IMR-90 (cell line): Measurements from ENCODE around the gene SNAP91. TPM values are rescaled to one million over a fixed set of nuclear protein-coding genes. Genes with fewer than 3 reads are reported as not detected.

Experiments used
- ATAC-seq: fragments of 200-7000 bp; cut with Tn5 transposase; 2 replicates; pipeline ENCODE4 v1.9.1; 2020; ENCODE audit warnings: low read depth, mild to moderate bottlenecking, moderate library complexity
- BruUV-seq: library from RNA; stranded (reverse); fragments of 400-500 nt; replicated peaks from 2 replicates; lab custom pipeline; 2021; lab: Mats Ljungman, UMichigan
- CTCF ChIA-PET: fragments of 300-600 bp; formaldehyde crosslinking; extraction: SDS; loops from one replicate; lab custom pipeline; 2021; ENCODE audit warnings: antibody characterized with exemption; lab: Yijun Ruan, JAX
- POLR2A ChIA-PET: fragments of 300-600 bp; sonication (Branson Sonifier 250); formaldehyde crosslinking; loops from one replicate; lab custom pipeline; 2022; ENCODE audit warnings: antibody characterized with exemption; ENCODE audit not compliant: unreplicated experiment; lab: Charles Lee
- DNase-seq: peaks from one replicate; pipeline ENCODE4 v3.0.0; 2013
- H2AFZ ChIP-seq: replicated peaks from 2 replicates; pipeline ENCODE3; 2013; ENCODE audit warnings: low read length, mild to moderate bottlenecking; ENCODE audit not compliant: poor library complexity
- H2AK5ac ChIP-seq: 2 replicates; pipeline ENCODE4 v1.6.1; 2013; ENCODE audit warnings: low read depth, low read length, inconsistent platforms
- H2AK9ac ChIP-seq: replicated peaks from 2 replicates; pipeline ENCODE3; 2013; ENCODE audit warnings: mild to moderate bottlenecking, low read depth, low read length, moderate library complexity; ENCODE audit not compliant: poor library complexity
- H2BK120ac ChIP-seq: 2 replicates; pipeline ENCODE4 v1.6.1; 2013; ENCODE audit warnings: low read depth, low read length, inconsistent platforms
- H2BK15ac ChIP-seq: 3 replicates; pipeline ENCODE4 v1.6.1; 2013; ENCODE audit warnings: low read depth, low read length, inconsistent platforms
- H2BK20ac ChIP-seq: 2 replicates; pipeline ENCODE4 v1.6.1; 2013; ENCODE audit warnings: low read depth, mild to moderate bottlenecking, inconsistent platforms, low read length, moderate library complexity
- H2BK5ac ChIP-seq: 2 replicates; pipeline ENCODE4 v1.6.1; 2013; ENCODE audit warnings: mild to moderate bottlenecking, low read depth, low read length, inconsistent platforms; ENCODE audit not compliant: poor library complexity, severe bottlenecking
- H3K14ac ChIP-seq: replicated peaks from 2 replicates; pipeline ENCODE4 v1.6.1; 2013; ENCODE audit warnings: low read depth, low read length, inconsistent platforms
- H3K18ac ChIP-seq: 2 replicates; pipeline ENCODE4 v1.6.1; 2013; ENCODE audit warnings: low read depth, low read length, control low read depth
- H3K23ac ChIP-seq: 2 replicates; pipeline ENCODE4 v1.6.1; 2013; ENCODE audit warnings: low read depth, low read length, inconsistent platforms
- H3K27ac ChIP-seq: 2 replicates; pipeline ENCODE4 v1.5.1; 2013; ENCODE audit warnings: mild to moderate bottlenecking, control low read depth, low read length; ENCODE audit not compliant: insufficient read depth
- H3K27me3 ChIP-seq: 2 replicates; pipeline ENCODE4 v1.6.1; 2013; ENCODE audit warnings: low read length; ENCODE audit not compliant: control insufficient read depth, insufficient read depth
- H3K36me3 ChIP-seq: 2 replicates; pipeline ENCODE4 v1.6.1; 2013; ENCODE audit warnings: low read length, mixed read lengths; ENCODE audit not compliant: control insufficient read depth, insufficient read depth
- H3K4ac ChIP-seq: 2 replicates; pipeline ENCODE4 v1.6.1; 2013; ENCODE audit warnings: low read depth, low read length, inconsistent platforms
- H3K4me1 ChIP-seq: 2 replicates; pipeline ENCODE4 v1.6.1; 2013; ENCODE audit warnings: low read length, mixed read lengths; ENCODE audit not compliant: control insufficient read depth, insufficient read depth
- H3K4me2 ChIP-seq: 2 replicates; pipeline ENCODE4 v1.6.1; 2013; ENCODE audit warnings: low read depth, mild to moderate bottlenecking, control low read depth, low read length, moderate library complexity
- H3K4me3 ChIP-seq: 2 replicates; pipeline ENCODE4 v1.5.1; 2013; ENCODE audit warnings: low read depth, mild to moderate bottlenecking, control low read depth, low read length, moderate library complexity; ENCODE audit not compliant: insufficient read depth
- H3K56ac ChIP-seq: 2 replicates; pipeline ENCODE4 v1.6.1; 2013; ENCODE audit warnings: low read length, inconsistent platforms; ENCODE audit not compliant: insufficient read depth; ENCODE audit errors: extremely low read depth
- H3K79me1 ChIP-seq, 2 experiments: 2 replicates each; pipeline ENCODE4 v1.6.1; 2013; ENCODE audit warnings: low read length in 2 of 2, inconsistent platforms in 1 of 2, low read depth in 1 of 2
- H3K9ac ChIP-seq: 2 replicates; pipeline ENCODE4 v1.6.1; 2013; ENCODE audit warnings: low read depth, low read length, control low read depth
- H3K9me1 ChIP-seq: 2 replicates; pipeline ENCODE4 v1.6.1; 2013; ENCODE audit warnings: low read length, inconsistent platforms; ENCODE audit not compliant: insufficient read depth
- H3K9me3 ChIP-seq: 2 replicates; pipeline ENCODE4 v1.6.1; 2013; ENCODE audit warnings: low read length; ENCODE audit not compliant: control insufficient read depth, insufficient read depth
- H4K20me1 ChIP-seq: 2 replicates; pipeline ENCODE4 v1.6.1; 2013; ENCODE audit warnings: low read length, inconsistent platforms; ENCODE audit not compliant: insufficient read depth
- H4K5ac ChIP-seq: 2 replicates; pipeline ENCODE4 v1.6.1; 2013; ENCODE audit warnings: mild to moderate bottlenecking, low read depth, low read length, control low read depth
- H4K8ac ChIP-seq, 2 experiments: 2 replicates each; pipeline ENCODE4 v1.6.1; 2013; ENCODE audit warnings: low read depth in 2 of 2, low read length in 2 of 2, control low read depth in 1 of 2, inconsistent platforms in 1 of 2
- H4K91ac ChIP-seq: 2 replicates; pipeline ENCODE4 v1.6.1; 2013; ENCODE audit warnings: low read depth, low read length, inconsistent platforms; ENCODE audit not compliant: insufficient read depth
- BHLHE40 ChIP-seq: fragments of 150-350 bp; IDR thresholded peaks from 2 replicates; pipeline ENCODE4 v1.6.1; 2016; ENCODE audit warnings: mild to moderate bottlenecking, low read depth, low read length
- CEBPB ChIP-seq: IDR thresholded peaks from 2 replicates; pipeline ENCODE4 v1.6.1; 2012; ENCODE audit warnings: low read depth, low read length, improper control_type of control experiment
- CHD1 ChIP-seq: IDR thresholded peaks from 2 replicates; pipeline ENCODE4 v1.6.1; 2012; ENCODE audit warnings: low read depth, low read length, improper control_type of control experiment
- FOS ChIP-seq: fragments of 150-350 bp; IDR thresholded peaks from 2 replicates; pipeline ENCODE4 v1.6.1; 2016; ENCODE audit warnings: low read depth, low read length
- MAFK ChIP-seq: IDR thresholded peaks from 2 replicates; pipeline ENCODE4 v1.6.1; 2012; ENCODE audit warnings: low read depth, low read length, improper control_type of control experiment
- MAZ ChIP-seq: IDR thresholded peaks from 2 replicates; pipeline ENCODE4 v1.6.1; 2012; ENCODE audit warnings: low read depth, mild to moderate bottlenecking, low read length, improper control_type of control experiment, moderate library complexity, borderline replicate concordance
- MXI1 ChIP-seq: IDR thresholded peaks from 2 replicates; pipeline ENCODE4 v1.6.1; 2012; ENCODE audit warnings: low read depth, mild to moderate bottlenecking, low read length, moderate library complexity, borderline replicate concordance
- NFE2L2 ChIP-seq: fragments of 150-350 bp; IDR thresholded peaks from 2 replicates; pipeline ENCODE4 v1.6.1; 2016; ENCODE audit warnings: low read depth, mild to moderate bottlenecking, low read length
- POLR2A ChIP-seq: IDR thresholded peaks from 2 replicates; pipeline ENCODE4 v1.6.1; 2012; ENCODE audit warnings: mild to moderate bottlenecking, low read depth, low read length
- RAD21 ChIP-seq: IDR thresholded peaks from 2 replicates; pipeline ENCODE4 v1.6.1; 2012; ENCODE audit warnings: low read length, improper control_type of control experiment
- RCOR1 ChIP-seq: IDR thresholded peaks from 2 replicates; pipeline ENCODE4 v1.6.1; 2012; ENCODE audit warnings: mild to moderate bottlenecking, low read length, improper control_type of control experiment; ENCODE audit not compliant: insufficient replicate concordance
- WGBS, 2 experiments: methylation state at CpG; one replicate each; pipeline versions ENCODE4 v1.1.5 to v1.1.7; 2013; ENCODE audit warnings: missing lambda C conversion rate in 2 of 2; ENCODE audit not compliant: insufficient read length in 1 of 2; ENCODE audit errors: extremely low coverage in 2 of 2; 5-methylcytosine and 5-hydroxymethylcytosine counted together
- dilution Hi-C: fragments of 300-500 bp; cut with HindIII; formaldehyde crosslinking; loops from one replicate; pipeline ENCODE4 v1.14.3; 2018; ENCODE audit warnings: low sequenced_read_pairs; ENCODE audit not compliant: unreplicated experiment
- in situ Hi-C: fragments of 300-500 bp; cut with MboI; formaldehyde crosslinking; loops from 3 replicates; pipeline ENCODE4 v1.14.3; 2019; ENCODE audit warnings: low sequenced_read_pairs, inconsistent platforms, mixed read lengths
- intact Hi-C: fragments of 100-400 bp; cut with micrococcal nuclease; formaldehyde crosslinking; loops from 2 replicates; pipeline ENCODE4 v1.10.0; 2022
- polyA plus RNA-seq, 3 experiments: library from polyadenylated mRNA; depleted of rRNA; stranded (reverse); fragments of >200 nt; gene quantifications; 2 replicates each; pipeline ENCODE4 v1.2.3, GENCODE V29; 2012; ENCODE audit warnings: low replicate concordance in 1 of 3
- total RNA-seq: library from RNA; depleted of rRNA; stranded (reverse); fragments of >200 nt; gene quantifications from 2 replicates; pipeline ENCODE4 v1.2.3, GENCODE V29; 2012
- TF ChIP-seq, protein P1 (sequence below): conservative IDR thresholded peaks from 2 replicates; pipeline ENCODE4 v1.5.1; 2012; ENCODE audit warnings: mild to moderate bottlenecking, low read depth, low read length, improper control_type of control experiment

The SNAP91 gene
- total and polyA plus RNA-seq, 2 of the 4 experiments (the other 2 are of a cell fraction): not detected

DNA sequence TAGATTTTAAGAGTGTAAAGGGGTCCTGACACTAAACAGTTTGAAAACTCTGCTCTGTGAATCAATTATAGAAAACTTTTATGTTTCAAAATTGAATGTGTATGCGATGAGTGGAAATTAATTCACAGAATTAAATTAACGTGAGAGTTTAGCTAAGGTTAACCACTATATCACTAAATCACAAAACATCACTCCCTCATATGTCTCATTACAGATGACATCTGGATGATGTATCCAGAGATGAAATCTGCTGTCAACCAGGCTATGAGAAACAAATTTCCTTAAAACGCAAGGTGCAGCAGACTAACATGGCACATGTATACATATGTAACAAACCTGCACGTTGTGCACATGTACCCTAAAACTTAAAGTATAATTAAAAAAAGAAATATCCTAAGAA is 169.2 kb downstream of the SNAP91 start:
- POLR2A ChIA-PET: no interaction called here
- Histone ChIP-seq H3K9ac (no peak overlapping the region), H3K79me1 (no peaks in the 10 kb centered on the region), H3K4me2 (no peak overlapping the region), H3K4me1 (no peaks in the 10 kb centered on the region), H4K8ac (no peak overlapping the region), H3K14ac (no peak overlapping the region), H3K18ac (no peak overlapping the region), H2BK120ac (no peak overlapping the region), H3K9me1 (no peaks in the 10 kb centered on the region), H2AFZ (no peak overlapping the region), H4K5ac (no peak overlapping the region), H2AK9ac (no peak overlapping the region), H3K9me3 (no peaks in the 10 kb centered on the region), H3K56ac (no peak overlapping the region), H3K36me3 (no peaks in the 10 kb centered on the region), H3K27me3 (peaks cover 6% of the 10 kb centered on the region), H4K20me1 (no peaks in the 10 kb centered on the region), H2BK5ac (no peak overlapping the region), H4K91ac (no peak overlapping the region), H3K23ac (no peak overlapping the region), H2BK15ac (no peak overlapping the region), H2AK5ac (no peak overlapping the region), H3K4ac (no peak overlapping the region), H3K4me3 (no peak overlapping the region), H3K27ac (no peak overlapping the region), H2BK20ac (no peak overlapping the region)
- CTCF ChIA-PET: interaction anchor here (1.4 kb wide), 1 partner anchor 12 kb away, joined by 3 read pairs; no protein-coding TSS in a partner anchor
- DNase-seq (no peak), ATAC-seq (no peak)
- in situ Hi-C loops: no loop called here
- WGBS, 2 experiments: no CpG with 5 or more reads among the region's 4 CpGs
- dilution Hi-C loops: no loop called here
- TF ChIP-seq RAD21 (no peak), NFE2L2 (no peak), CEBPB (no peak), FOS (no peak), MAZ (no peak), MAFK (no peak), CHD1 (no peak), RCOR1 (no peak), POLR2A (no peak), MXI1 (no peak), BHLHE40 (no peak)
- TF ChIP-seq, protein P1, sequence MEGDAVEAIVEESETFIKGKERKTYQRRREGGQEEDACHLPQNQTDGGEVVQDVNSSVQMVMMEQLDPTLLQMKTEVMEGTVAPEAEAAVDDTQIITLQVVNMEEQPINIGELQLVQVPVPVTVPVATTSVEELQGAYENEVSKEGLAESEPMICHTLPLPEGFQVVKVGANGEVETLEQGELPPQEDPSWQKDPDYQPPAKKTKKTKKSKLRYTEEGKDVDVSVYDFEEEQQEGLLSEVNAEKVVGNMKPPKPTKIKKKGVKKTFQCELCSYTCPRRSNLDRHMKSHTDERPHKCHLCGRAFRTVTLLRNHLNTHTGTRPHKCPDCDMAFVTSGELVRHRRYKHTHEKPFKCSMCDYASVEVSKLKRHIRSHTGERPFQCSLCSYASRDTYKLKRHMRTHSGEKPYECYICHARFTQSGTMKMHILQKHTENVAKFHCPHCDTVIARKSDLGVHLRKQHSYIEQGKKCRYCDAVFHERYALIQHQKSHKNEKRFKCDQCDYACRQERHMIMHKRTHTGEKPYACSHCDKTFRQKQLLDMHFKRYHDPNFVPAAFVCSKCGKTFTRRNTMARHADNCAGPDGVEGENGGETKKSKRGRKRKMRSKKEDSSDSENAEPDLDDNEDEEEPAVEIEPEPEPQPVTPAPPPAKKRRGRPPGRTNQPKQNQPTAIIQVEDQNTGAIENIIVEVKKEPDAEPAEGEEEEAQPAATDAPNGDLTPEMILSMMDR: no peak
- BruUV-seq: no TSS peak
- intact Hi-C loops: loop anchor here (5.0 kb wide), 1 partner anchor 683 kb away; no protein-coding TSS in a partner anchor
